Thyroid gland (tissue), 4 donors: Measurements from ENCODE around the gene ITGBL1.

Source experiments
- POLR2A ChIP-seq, 2 donors: fragments of 450-650 bp; IDR thresholded peaks; one replicate each; pipeline ENCODE4 v1.6.1; 2017; ENCODE audit warnings: antibody characterized with exemption in 2 of 2, mild to moderate bottlenecking in 2 of 2, moderate library complexity in 1 of 2
- TF ChIP-seq, protein P1 (sequence below), 6 experiments: fragments of 200-600 bp in 3 of 6; fragments of 450-650 bp in 3 of 6; sonication (generic) in 3 of 6; IDR thresholded peaks; one replicate each; pipeline ENCODE4 v1.5.1; 2016 to 2019; ENCODE audit warnings: antibody characterized with exemption in 6 of 6, mild to moderate bottlenecking in 2 of 6, inconsistent platforms in 1 of 6, moderate library complexity in 1 of 6

DNA sequence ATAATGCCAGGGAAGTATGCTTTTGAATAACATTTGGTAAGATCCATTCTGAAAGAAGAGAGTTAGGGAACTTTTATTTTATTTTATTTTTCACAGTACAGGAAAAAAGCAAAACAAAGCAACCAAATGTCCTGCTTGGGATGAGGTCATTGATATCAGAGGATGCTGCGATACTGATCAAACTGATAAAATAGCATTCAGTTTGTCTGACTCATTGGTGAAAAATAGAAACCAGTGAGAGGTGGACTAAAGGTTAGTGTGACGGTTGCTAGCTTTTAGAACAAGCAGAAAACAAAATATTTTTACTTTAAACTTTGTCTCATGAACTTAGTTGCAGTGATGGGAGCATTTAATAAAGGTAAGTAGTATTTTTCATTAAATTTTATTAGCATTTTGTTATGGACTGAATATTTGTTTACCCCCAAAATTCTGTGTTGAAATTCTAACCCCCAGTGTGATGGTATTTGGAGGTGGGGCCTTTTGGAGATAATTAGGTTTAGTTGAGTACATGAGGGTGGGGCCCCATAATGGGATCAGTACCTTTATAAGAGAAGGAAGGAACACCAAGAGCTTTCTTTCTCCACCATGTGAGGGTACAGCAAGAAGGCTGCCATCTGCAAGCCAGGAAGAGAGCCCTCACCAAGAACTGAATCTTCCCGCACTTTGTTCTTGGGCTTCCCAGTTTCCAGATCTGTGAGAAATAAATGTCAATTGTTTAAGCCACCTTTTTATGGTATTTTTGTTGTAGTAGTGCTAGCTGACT lies 37.3 kb downstream of the ITGBL1 start:
- TF ChIP-seq, protein P1, sequence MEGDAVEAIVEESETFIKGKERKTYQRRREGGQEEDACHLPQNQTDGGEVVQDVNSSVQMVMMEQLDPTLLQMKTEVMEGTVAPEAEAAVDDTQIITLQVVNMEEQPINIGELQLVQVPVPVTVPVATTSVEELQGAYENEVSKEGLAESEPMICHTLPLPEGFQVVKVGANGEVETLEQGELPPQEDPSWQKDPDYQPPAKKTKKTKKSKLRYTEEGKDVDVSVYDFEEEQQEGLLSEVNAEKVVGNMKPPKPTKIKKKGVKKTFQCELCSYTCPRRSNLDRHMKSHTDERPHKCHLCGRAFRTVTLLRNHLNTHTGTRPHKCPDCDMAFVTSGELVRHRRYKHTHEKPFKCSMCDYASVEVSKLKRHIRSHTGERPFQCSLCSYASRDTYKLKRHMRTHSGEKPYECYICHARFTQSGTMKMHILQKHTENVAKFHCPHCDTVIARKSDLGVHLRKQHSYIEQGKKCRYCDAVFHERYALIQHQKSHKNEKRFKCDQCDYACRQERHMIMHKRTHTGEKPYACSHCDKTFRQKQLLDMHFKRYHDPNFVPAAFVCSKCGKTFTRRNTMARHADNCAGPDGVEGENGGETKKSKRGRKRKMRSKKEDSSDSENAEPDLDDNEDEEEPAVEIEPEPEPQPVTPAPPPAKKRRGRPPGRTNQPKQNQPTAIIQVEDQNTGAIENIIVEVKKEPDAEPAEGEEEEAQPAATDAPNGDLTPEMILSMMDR (IDR thresholded peaks at IDR 0.05): no peak
- no peak for TF ChIP-seq POLR2A (IDR thresholded peaks at IDR 0.05)
